Prostate gland (tissue), 2 donors: ENCODE data around the gene MNAT1. TPM values are rescaled to one million over a fixed set of nuclear protein-coding genes. Genes with fewer than 3 reads are reported as not detected.

Experiments used
- DNase-seq: peaks from one replicate; pipeline ENCODE4 v3.0.0-alpha.2; 2019; ENCODE audit warnings: low spot score
- H3K27ac ChIP-seq, 2 donors: fragments of 200-600 bp; sonication (generic); 2 replicates each; pipeline ENCODE4 v1.5.1; 2017 to 2019
- H3K27me3 ChIP-seq: fragments of 200-600 bp; sonication (generic); replicated peaks from 2 replicates; pipeline ENCODE4 v1.5.1; 2019; ENCODE audit not compliant: insufficient read depth
- H3K36me3 ChIP-seq, 2 donors: fragments of 200-600 bp; sonication (generic); 1 replicate in 1 of 2; 2 replicates in 1 of 2; pipeline versions ENCODE4 v1.5.1 to v1.8.1; 2017 to 2019
- H3K4me1 ChIP-seq: fragments of 200-600 bp; sonication (generic); replicated peaks from 2 replicates; pipeline ENCODE4 v1.5.1; 2019
- H3K4me3 ChIP-seq, 2 donors: fragments of 200-600 bp; sonication (generic); 2 replicates each; pipeline ENCODE4 v1.5.1; 2017 to 2019
- H3K9me3 ChIP-seq: fragments of 200-600 bp; sonication (generic); 2 replicates; pipeline ENCODE4 v1.5.1; 2017
- CTCF ChIP-seq, 4 experiments: fragments of 200-600 bp in 2 of 4; fragments of 450-650 bp in 2 of 4; sonication (generic) in 2 of 4; IDR thresholded peaks; 1 replicate in 3 of 4; 2 replicates in 1 of 4; pipeline ENCODE4 v1.5.1; 2016 to 2019; ENCODE audit warnings: antibody characterized with exemption in 4 of 4, mild to moderate bottlenecking in 2 of 4, moderate library complexity in 2 of 4
- POLR2A ChIP-seq: fragments of 450-650 bp; IDR thresholded peaks from one replicate; pipeline ENCODE4 v1.6.1; 2016; ENCODE audit warnings: antibody characterized with exemption, mild to moderate bottlenecking
- POLR2AphosphoS5 ChIP-seq: sonication (generic); formaldehyde crosslinking; IDR thresholded peaks from one replicate; pipeline ENCODE4 v1.6.1; 2017; ENCODE audit warnings: antibody characterized with exemption
- WGBS: methylation state at CpG from one replicate; pipeline ENCODE4 v1.1.5; 2018; 5-methylcytosine and 5-hydroxymethylcytosine counted together
- intact Hi-C: fragments of 100-400 bp; cut with DNase I; formaldehyde crosslinking; loops from one replicate; pipeline ENCODE4 v1.14.2; 2022
- total RNA-seq, 2 donors: library from RNA; depleted of rRNA; stranded (reverse); fragments of >200 nt; gene quantifications; one replicate each; pipeline ENCODE4 v1.1.0, GENCODE V29; 2016

The MNAT1 gene
- total RNA-seq, 2 donors from 2014 or later, result 16.1 to 62.9 TPM

DNA sequence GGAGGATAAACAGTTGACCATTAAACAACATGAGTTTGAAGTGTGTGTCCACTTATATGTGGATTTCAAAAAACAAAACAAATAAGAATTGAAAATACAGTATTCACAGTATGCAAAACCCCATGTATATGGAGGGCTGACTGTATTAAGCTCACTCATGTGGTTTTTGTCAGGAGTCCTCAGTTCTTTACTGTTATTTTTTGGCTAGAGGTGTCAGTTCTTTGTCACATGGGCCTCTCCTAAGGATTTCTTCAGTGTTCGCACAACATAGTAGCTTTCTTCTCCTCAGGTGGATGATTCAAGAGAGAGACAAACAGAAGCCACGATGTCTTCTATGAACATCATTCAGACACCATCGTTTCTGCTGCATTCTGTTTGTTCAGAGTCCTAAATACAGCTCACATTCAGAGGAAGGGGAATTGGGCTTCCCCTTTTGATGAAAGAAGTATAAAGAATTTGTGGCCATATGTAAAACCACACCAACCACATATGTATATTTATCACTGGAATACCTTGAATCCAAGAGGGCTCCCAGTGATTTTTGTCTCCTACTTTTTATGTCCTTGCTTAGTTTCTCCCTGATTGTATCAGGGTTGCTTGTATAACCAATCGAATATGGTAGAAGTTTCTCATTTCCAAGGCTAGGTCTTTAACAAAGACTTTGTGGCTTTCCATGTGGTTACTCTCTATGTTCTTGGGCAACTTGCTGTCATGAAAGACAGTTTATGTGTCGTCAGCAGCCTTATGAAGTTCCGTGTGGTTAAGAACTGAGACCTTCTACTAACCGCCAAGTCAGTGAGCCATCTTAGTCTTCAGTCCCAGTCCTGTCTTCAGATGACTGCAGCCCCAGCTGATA lies 18.9 kb downstream of the MNAT1 start:
- no peaks in the 10 kb centered on the region for H3K36me3 ChIP-seq
- H3K4me1 ChIP-seq, result no peaks in the 10 kb centered on the region
- H3K4me3 ChIP-seq, result no peak overlapping the region
- DNase-seq, result no peak
- WGBS, result 87% methylated on average over 7 of the region's 7 CpGs
- H3K27me3 ChIP-seq, result no peaks in the 10 kb centered on the region
- intact Hi-C loops, result no loop called here
- H3K9me3 ChIP-seq, result no peaks in the 10 kb centered on the region
- no peak overlapping the region for H3K27ac ChIP-seq
- TF ChIP-seq POLR2A, result no peak
- no peak for TF ChIP-seq POLR2AphosphoS5
- no peak for TF ChIP-seq CTCF (IDR thresholded peaks at IDR 0.05)

- no peaks in the 10 kb centered on the region for H3K27me3 ChIP-seq
- DNase-seq, result no peak
- no peaks in the 10 kb centered on the region for H3K4me1 ChIP-seq
- 38% methylated on average over 1 of the region's 1 CpG for WGBS
- no peaks in the 10 kb centered on the region for H3K36me3 ChIP-seq
- intact Hi-C loops, result no loop called here
- no peaks in the 10 kb centered on the region for H3K9me3 ChIP-seq
- no peak overlapping the region for H3K27ac ChIP-seq
- TF ChIP-seq POLR2AphosphoS5 (no peak), CTCF (IDR thresholded peaks at IDR 0.05) (no peak), POLR2A (no peak)
- no peak overlapping the region for H3K4me3 ChIP-seq
Observed at GRCh38 chr14:60756847-60757246, 22.3 kb downstream of the MNAT1 start.

GRCh38 chr14:60757567-60758002 lies 23.0 kb downstream of the MNAT1 start:
- Histone ChIP-seq H3K36me3 (no peaks in the 10 kb centered on the region), H3K27me3 (no peaks in the 10 kb centered on the region), H3K9me3 (no peaks in the 10 kb centered on the region), H3K4me3 (no peak overlapping the region), H3K4me1 (no peaks in the 10 kb centered on the region), H3K27ac (no peak overlapping the region)
- DNase-seq, result no peak
- WGBS, result 82% methylated on average over 1 of the region's 1 CpG
- TF ChIP-seq POLR2AphosphoS5 (no peak), CTCF (IDR thresholded peaks at IDR 0.05) (no peak), POLR2A (no peak)
- intact Hi-C loops, result no loop called here

DNA sequence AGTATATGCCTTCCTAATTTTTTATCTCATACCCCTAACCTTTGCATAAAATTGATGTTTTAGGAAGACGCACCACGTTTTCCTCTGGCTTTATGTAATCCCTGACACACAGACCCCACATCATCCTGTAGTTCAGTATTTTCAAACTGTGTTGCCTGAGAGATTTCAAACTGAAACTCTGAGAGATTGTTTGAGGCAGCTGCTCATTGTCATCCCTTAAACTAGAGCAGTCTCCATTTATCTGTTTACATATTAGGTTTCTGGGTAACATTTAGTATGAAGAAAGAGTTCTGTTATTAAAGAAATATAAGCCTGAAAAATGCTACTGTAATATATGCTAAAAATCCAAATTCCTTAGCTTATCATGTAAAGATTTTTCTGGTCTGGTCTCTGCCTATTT lies 24.3 kb downstream of the MNAT1 start:
- H3K9me3 ChIP-seq, result no peaks in the 10 kb centered on the region
- TF ChIP-seq POLR2A (no peak), POLR2AphosphoS5 (no peak), CTCF (IDR thresholded peaks at IDR 0.05) (no peak)
- H3K27ac ChIP-seq, result no peak overlapping the region
- H3K36me3 ChIP-seq, result no peaks in the 10 kb centered on the region
- H3K4me1 ChIP-seq, result no peaks in the 10 kb centered on the region
- WGBS, result 70% methylated on average over 2 of the region's 2 CpGs
- intact Hi-C loops, result no loop called here
- no peak overlapping the region for H3K4me3 ChIP-seq
- no peak for DNase-seq
- H3K27me3 ChIP-seq, result no peaks in the 10 kb centered on the region

DNA sequence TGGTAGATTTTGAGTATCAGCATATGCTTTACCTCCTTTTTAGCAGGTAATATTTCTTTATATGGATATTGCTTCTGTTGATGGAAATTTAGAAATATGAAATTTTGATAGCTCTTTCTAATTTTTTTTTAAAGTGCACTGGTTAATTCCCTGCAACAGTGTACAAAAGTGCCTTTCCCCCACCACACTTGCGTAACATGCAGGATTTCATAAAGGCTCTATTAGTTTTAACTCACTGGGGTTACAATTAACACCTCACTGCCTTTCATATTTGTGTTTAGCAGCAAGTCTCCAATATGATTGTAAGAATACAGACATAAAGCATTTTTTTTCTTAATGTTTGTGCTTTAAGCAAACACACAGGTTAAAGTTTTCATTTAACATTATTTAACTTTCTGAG lies 25.6 kb downstream of the MNAT1 start:
- no peak for TF ChIP-seq POLR2AphosphoS5
- no peak for TF ChIP-seq CTCF (IDR thresholded peaks at IDR 0.05)
- TF ChIP-seq POLR2A, result no peak
- H3K36me3 ChIP-seq, result no peaks in the 10 kb centered on the region
- no peaks in the 10 kb centered on the region for H3K27me3 ChIP-seq
- no peaks in the 10 kb centered on the region for H3K9me3 ChIP-seq
- intact Hi-C loops, result no loop called here
- H3K27ac ChIP-seq, result no peak overlapping the region
- 97% methylated on average over 1 of the region's 1 CpG for WGBS
- no peak overlapping the region for H3K4me3 ChIP-seq
- H3K4me1 ChIP-seq, result no peaks in the 10 kb centered on the region
- DNase-seq, result no peak
